Upper lobe of left lung (tissue), 6 donors: Measurements from ENCODE around the gene TRIM13. TPM values are rescaled to one million over a fixed set of nuclear protein-coding genes. Genes with fewer than 3 reads are reported as not detected.

Experiments used
- ATAC-seq, 2 donors: fragments of 200-7000 bp; cut with Tn5 transposase; one replicate each; pipeline ENCODE4 v1.9.1; 2022; ENCODE audit warnings: mild to moderate bottlenecking in 2 of 2, moderate library complexity in 2 of 2; ENCODE audit not compliant: low FRiP score in 2 of 2
- DNase-seq, 2 donors: peaks; one replicate each; pipeline ENCODE4 v3.0.0-alpha.2; 2019 to 2020
- H3K27ac ChIP-seq, 4 donors: fragments of 200-600 bp; sonication (generic); one replicate each; pipeline ENCODE4 v1.5.1; 2016 to 2019
- H3K27me3 ChIP-seq, 4 donors: fragments of 200-600 bp; sonication (generic); one replicate each; pipeline ENCODE4 v1.5.1; 2017 to 2019
- H3K36me3 ChIP-seq, 4 donors: fragments of 200-600 bp; sonication (generic); one replicate each; pipeline ENCODE4 v1.5.1; 2016 to 2019
- H3K4me1 ChIP-seq, 4 donors: fragments of 200-600 bp; sonication (generic); one replicate each; pipeline ENCODE4 v1.5.1; 2018 to 2019
- H3K4me3 ChIP-seq, 4 donors: fragments of 200-600 bp; sonication (generic); one replicate each; pipeline ENCODE4 v1.5.1; 2017 to 2019; ENCODE audit warnings: mild to moderate bottlenecking in 2 of 4, moderate library complexity in 1 of 4
- H3K9me3 ChIP-seq, 4 donors: fragments of 200-600 bp; sonication (generic); one replicate each; pipeline ENCODE4 v1.5.1; 2018 to 2019
- CTCF ChIP-seq, 6 experiments: fragments of 450-650 bp in 4 of 6; fragments of 200-600 bp in 2 of 6; sonication (generic) in 2 of 6; IDR thresholded peaks; one replicate each; pipeline ENCODE4 v1.5.1; 2016 to 2019; ENCODE audit warnings: antibody characterized with exemption in 6 of 6
- EP300 ChIP-seq, 4 donors: sonication (generic); formaldehyde crosslinking; IDR thresholded peaks; one replicate each; pipeline ENCODE4 v1.5.1; 2017; ENCODE audit warnings: antibody characterized with exemption in 4 of 4, control low read depth in 2 of 4
- POLR2A ChIP-seq, 4 donors: fragments of 450-650 bp; IDR thresholded peaks; one replicate each; pipeline ENCODE4 v1.5.1; 2016 to 2017; ENCODE audit warnings: antibody characterized with exemption in 4 of 4, mild to moderate bottlenecking in 2 of 4
- POLR2AphosphoS5 ChIP-seq, 2 donors: sonication (generic); formaldehyde crosslinking; IDR thresholded peaks; one replicate each; pipeline ENCODE4 v1.5.1; 2017; ENCODE audit warnings: antibody characterized with exemption in 2 of 2
- WGBS, 2 donors: methylation state at CpG; one replicate each; pipeline ENCODE4 v1.1.5; 2017 to 2018; 5-methylcytosine and 5-hydroxymethylcytosine counted together
- total RNA-seq, 6 donors: library from RNA; depleted of rRNA in 4 of 6; stranded (reverse); fragments of >200 nt in 4 of 6; gene quantifications; one replicate each; pipeline versions ENCODE4 v1.1.0 to v1.2.1, GENCODE V29; 2016 to 2021
- donor health status: DM: no; HTN: no; CAD: no; lungs with moderate emphysema.
- donor health status: DM: no; HTN: yes; CAD: no; lungs with severe emphysema.

TRIM13 gene
- total RNA-seq, 6 donors from 2014 or later = 7.7 to 36.4 (median 26.3) TPM

- ATAC-seq (no peak), DNase-seq (peak in 1 of 2 donors; percentile 45)
- TF ChIP-seq POLR2AphosphoS5 (IDR thresholded peaks at IDR 0.05) = no peak
- no peak for TF ChIP-seq CTCF (IDR thresholded peaks at IDR 0.05)
- no peak for TF ChIP-seq POLR2A (IDR thresholded peaks at IDR 0.05)
- TF ChIP-seq EP300 (IDR thresholded peaks at IDR 0.05) = no peak
- H3K4me1 ChIP-seq = peaks cover 26 to 35% (median 28%) of the 10 kb centered on the region in 4 donors
- H3K27ac ChIP-seq = peak overlapping the region; percentile 99 to 100 (median 100)
- WGBS, 2 donors = 34 to 47% methylated on average over 14 of the region's 14 CpGs
- H3K36me3 ChIP-seq = peaks cover 0 to 25% (median 2%) of the 10 kb centered on the region in 4 donors
- H3K9me3 ChIP-seq = no peaks in the 10 kb centered on the region
- H3K27me3 ChIP-seq = no peaks in the 10 kb centered on the region
- H3K4me3 ChIP-seq = peak overlapping the region; percentile 66 to 83 (median 72)
These were observed 1.2 kb upstream of the TRIM13 start for GRCh38 chr13:49995625-49996101.

GRCh38 chr13:49996161-49996915 lies 504 bp upstream of the TRIM13 start:
- Histone ChIP-seq H3K9me3 (no peaks in the 10 kb centered on the region), H3K4me3 (peak overlapping the region; percentile 66 to 83 (median 72)), H3K27ac (peak overlapping the region; percentile 99 to 100 (median 100)), H3K4me1 (peaks cover 32 to 42% (median 35%) of the 10 kb centered on the region in 4 donors), H3K36me3 (peaks cover 0 to 32% (median 2%) of the 10 kb centered on the region in 4 donors), H3K27me3 (no peaks in the 10 kb centered on the region)
- DNase-seq = peak; percentile 95 to 98
- peak; percentile 89 to 94 for ATAC-seq
- 1 to 7% methylated on average over 16 to 34 of the region's 68 CpGs for WGBS, 2 donors
- TF ChIP-seq POLR2AphosphoS5 (IDR thresholded peaks at IDR 0.05) (peak; percentile 77 to 87), POLR2A (IDR thresholded peaks at IDR 0.05) (peak; percentile 48 to 89 (median 66)), CTCF (IDR thresholded peaks at IDR 0.05) (peak in 1 of 6 experiments; percentile 11), EP300 (IDR thresholded peaks at IDR 0.05) (peak in 1 of 4 donors; percentile 6)

GRCh38 chr13:49997955-49998354 lies 1.1 kb downstream of the TRIM13 start:
- H3K4me1 ChIP-seq = peaks cover 39 to 49% (median 46%) of the 10 kb centered on the region in 4 donors
- H3K4me3 ChIP-seq = peak overlapping the region; percentile 54 to 83 (median 66)
- H3K36me3 ChIP-seq = peaks cover 0 to 38% (median 2%) of the 10 kb centered on the region in 4 donors
- TF ChIP-seq EP300 (IDR thresholded peaks at IDR 0.05) (peak in 1 of 4 donors; percentile 12), POLR2A (IDR thresholded peaks at IDR 0.05) (no peak)
- peak overlapping the region; percentile 99 to 100 (median 100) for H3K27ac ChIP-seq
- DNase-seq = no peak
- 2 to 4% methylated on average over 4 of the region's 4 CpGs for WGBS, 2 donors
- ATAC-seq = peak in 1 of 2 donors; percentile 75
- no peaks in the 10 kb centered on the region for H3K9me3 ChIP-seq
- no peaks in the 10 kb centered on the region for H3K27me3 ChIP-seq

- TF ChIP-seq EP300 (IDR thresholded peaks at IDR 0.05) = no peak
- no peak for TF ChIP-seq POLR2AphosphoS5 (IDR thresholded peaks at IDR 0.05)
- no peak for TF ChIP-seq CTCF (IDR thresholded peaks at IDR 0.05)
- TF ChIP-seq POLR2A (IDR thresholded peaks at IDR 0.05) = no peak
- H3K27me3 ChIP-seq = no peaks in the 10 kb centered on the region
- H3K27ac ChIP-seq = peak overlapping the region; percentile 45 to 100 (median 100)
- H3K4me1 ChIP-seq = peaks cover 41 to 49% (median 48%) of the 10 kb centered on the region in 4 donors
- peaks cover 0 to 38% (median 2%) of the 10 kb centered on the region in 4 donors for H3K36me3 ChIP-seq
- 72 to 75% methylated on average over 21 to 22 of the region's 22 CpGs for WGBS, 2 donors
- ATAC-seq (no peak), DNase-seq (no peak)
- H3K9me3 ChIP-seq = no peaks in the 10 kb centered on the region
- H3K4me3 ChIP-seq = peak overlapping the region in 3 of 4 donors; percentile 66 to 83 (median 67)
These were observed 2.1 kb downstream of the TRIM13 start for GRCh38 chr13:49998714-49999624.
